ENCODE results near the gene DHDH.
"Not testable (repeated sequence)": the region's sequence is repeated elsewhere in the genome, so short reads cannot be mapped to it uniquely, and the experiment has no call there.

The DHDH gene

GRCh38 chr19:48900477-48901406 lies 32.8 kb upstream of the DHDH start:
- H3K79me2 ChIP-seq (ENCODE audit: control insufficient read depth, low read length): peaks cover 24% of the 10 kb centered on the region
- H3K36me3 ChIP-seq (ENCODE audit: control insufficient read depth, low read length): peaks cover 29% of the 10 kb centered on the region
- no peaks in the 10 kb centered on the region for H3K27me3 ChIP-seq (ENCODE audit: control insufficient read depth, low read length)
- peaks cover 4% of the 10 kb centered on the region; the same call in 1 of the 2 replicates for H3F3A ChIP-seq (ENCODE audit: control insufficient read depth, insufficient read depth)
- H3K27ac ChIP-seq (ENCODE audit: low read depth, low read length): peak overlapping the region; percentile 50
- H3K9me2 ChIP-seq (replicated peaks; ENCODE audit: control insufficient read depth, low read length): no peaks in the 10 kb centered on the region
- no peak for TF ChIP-seq EZH2phosphoT487 (IDR thresholded peaks at IDR 0.05; ENCODE audit: borderline replicate concordance, low read length)
- TF ChIP-seq, protein P1, sequence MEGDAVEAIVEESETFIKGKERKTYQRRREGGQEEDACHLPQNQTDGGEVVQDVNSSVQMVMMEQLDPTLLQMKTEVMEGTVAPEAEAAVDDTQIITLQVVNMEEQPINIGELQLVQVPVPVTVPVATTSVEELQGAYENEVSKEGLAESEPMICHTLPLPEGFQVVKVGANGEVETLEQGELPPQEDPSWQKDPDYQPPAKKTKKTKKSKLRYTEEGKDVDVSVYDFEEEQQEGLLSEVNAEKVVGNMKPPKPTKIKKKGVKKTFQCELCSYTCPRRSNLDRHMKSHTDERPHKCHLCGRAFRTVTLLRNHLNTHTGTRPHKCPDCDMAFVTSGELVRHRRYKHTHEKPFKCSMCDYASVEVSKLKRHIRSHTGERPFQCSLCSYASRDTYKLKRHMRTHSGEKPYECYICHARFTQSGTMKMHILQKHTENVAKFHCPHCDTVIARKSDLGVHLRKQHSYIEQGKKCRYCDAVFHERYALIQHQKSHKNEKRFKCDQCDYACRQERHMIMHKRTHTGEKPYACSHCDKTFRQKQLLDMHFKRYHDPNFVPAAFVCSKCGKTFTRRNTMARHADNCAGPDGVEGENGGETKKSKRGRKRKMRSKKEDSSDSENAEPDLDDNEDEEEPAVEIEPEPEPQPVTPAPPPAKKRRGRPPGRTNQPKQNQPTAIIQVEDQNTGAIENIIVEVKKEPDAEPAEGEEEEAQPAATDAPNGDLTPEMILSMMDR (IDR thresholded peaks at IDR 0.05; ENCODE audit: low read depth, low read length, poor library complexity, severe bottlenecking): peak; percentile 18
- H3K4me3 ChIP-seq (ENCODE audit: low read length): peak overlapping the region; percentile 82
- H3K4me2 ChIP-seq (ENCODE audit: low read length): peak overlapping the region; percentile 80
- H4K20me1 ChIP-seq (ENCODE audit: control insufficient read depth, insufficient read depth, low read depth, low read length): no peaks in the 10 kb centered on the region
- no peaks in the 10 kb centered on the region for H3K9me3 ChIP-seq (ENCODE audit: control insufficient read depth, insufficient read depth, low read length)
- H3K4me1 ChIP-seq (ENCODE audit: control insufficient read depth, low read length): peaks cover 21% of the 10 kb centered on the region

- H4K20me1 ChIP-seq (ENCODE audit: control insufficient read depth, insufficient read depth, low read depth, low read length); H3K9me2 ChIP-seq (replicated peaks; ENCODE audit: control insufficient read depth, low read length); H3K9me3 ChIP-seq (ENCODE audit: control insufficient read depth, insufficient read depth, low read length); H3F3A ChIP-seq (ENCODE audit: control insufficient read depth, insufficient read depth); H3K27me3 ChIP-seq (ENCODE audit: control insufficient read depth, low read length); H3K4me2 ChIP-seq (ENCODE audit: low read length); H3K4me3 ChIP-seq (ENCODE audit: low read length); H3K27ac ChIP-seq (ENCODE audit: low read depth, low read length): not testable (repeated sequence)
- Histone ChIP-seq H3K4me1 (ENCODE audit: control insufficient read depth, low read length) (peaks cover 17% of the 10 kb centered on the region), H3K36me3 (ENCODE audit: control insufficient read depth, low read length) (peaks cover 33% of the 10 kb centered on the region), H3K79me2 (ENCODE audit: control insufficient read depth, low read length) (peaks cover 24% of the 10 kb centered on the region)
Measured at GRCh38 chr19:48902291-48902690, 31.2 kb upstream of the DHDH start.

- not testable (repeated sequence) for H4K20me1 ChIP-seq (ENCODE audit: control insufficient read depth, insufficient read depth, low read depth, low read length); H3K9me2 ChIP-seq (replicated peaks; ENCODE audit: control insufficient read depth, low read length); H3K9me3 ChIP-seq (ENCODE audit: control insufficient read depth, insufficient read depth, low read length); H3K27me3 ChIP-seq (ENCODE audit: control insufficient read depth, low read length); H3F3A ChIP-seq (ENCODE audit: control insufficient read depth, insufficient read depth); H3K4me3 ChIP-seq (ENCODE audit: low read length); H3K27ac ChIP-seq (ENCODE audit: low read depth, low read length); H3K4me2 ChIP-seq (ENCODE audit: low read length)
- Histone ChIP-seq H3K36me3 (ENCODE audit: control insufficient read depth, low read length) (peaks cover 45% of the 10 kb centered on the region), H3K4me1 (ENCODE audit: control insufficient read depth, low read length) (peaks cover 26% of the 10 kb centered on the region), H3K79me2 (ENCODE audit: control insufficient read depth, low read length) (peaks cover 25% of the 10 kb centered on the region)
Measured at GRCh38 chr19:48903788-48904187, 29.7 kb upstream of the DHDH start.

GRCh38 chr19:48905664-48906063 lies 27.8 kb upstream of the DHDH start:
- H4K20me1 ChIP-seq (ENCODE audit: control insufficient read depth, insufficient read depth, low read depth, low read length): no peaks in the 10 kb centered on the region
- H3K4me3 ChIP-seq (ENCODE audit: low read length): no peak overlapping the region
- H3K4me2 ChIP-seq (ENCODE audit: low read length): no peak overlapping the region
- no peaks in the 10 kb centered on the region for H3K9me3 ChIP-seq (ENCODE audit: control insufficient read depth, insufficient read depth, low read length)
- H3K27me3 ChIP-seq (ENCODE audit: control insufficient read depth, low read length): no peaks in the 10 kb centered on the region
- H3F3A ChIP-seq (ENCODE audit: control insufficient read depth, insufficient read depth): 0 out of 2 replicates have a peak, but pooled peaks cover 7% of the 10 kb centered on the region
- TF ChIP-seq, protein P1 (IDR thresholded peaks at IDR 0.05; ENCODE audit: low read depth, low read length, poor library complexity, severe bottlenecking): no peak
- no peak for TF ChIP-seq EZH2phosphoT487 (IDR thresholded peaks at IDR 0.05; ENCODE audit: borderline replicate concordance, low read length)
- peaks cover 41% of the 10 kb centered on the region for H3K4me1 ChIP-seq (ENCODE audit: control insufficient read depth, low read length)
- peaks cover 50% of the 10 kb centered on the region for H3K36me3 ChIP-seq (ENCODE audit: control insufficient read depth, low read length)
- no peaks in the 10 kb centered on the region for H3K9me2 ChIP-seq (replicated peaks; ENCODE audit: control insufficient read depth, low read length)
- H3K27ac ChIP-seq (ENCODE audit: low read depth, low read length): no peak overlapping the region
- H3K79me2 ChIP-seq (ENCODE audit: control insufficient read depth, low read length): peaks cover 23% of the 10 kb centered on the region

Data from DOHH2 (cell line).